Measurements from ENCODE around the gene GPR180. TPM values are rescaled to one million over a fixed set of nuclear protein-coding genes. Genes with fewer than 3 reads are reported as not detected.
A peak's percentile ranks its signal among the peaks of the same experiment; 100 is the strongest.

The GPR180 gene
- 1 to 10 TPM; 6.6 to 6.9 TPM for total RNA-seq
- polyA plus RNA-seq (2013, experiment 1 of 2): 5.3 TPM
- 5.4 TPM for polyA plus RNA-seq (2013, experiment 2 of 2)
- long read RNA-seq, experiment 1, full-length matches to known transcripts: 4 of 5 reads
- long read RNA-seq, experiment 1, partial matches to known transcripts: 0 of 5 reads
- long read RNA-seq, experiment 1, other reads (novel, unspliced or antisense): 1 of 5 reads
- long read RNA-seq, experiment 2, full-length matches to known transcripts: 23 of 35 reads
- long read RNA-seq, experiment 2, partial matches to known transcripts: 3 of 35 reads
- long read RNA-seq, experiment 2, other reads (novel, unspliced or antisense): 9 of 35 reads
- long read RNA-seq, experiment 3, full-length matches to known transcripts: 53 of 71 reads
- long read RNA-seq, experiment 3, partial matches to known transcripts: 1 of 71 reads
- long read RNA-seq, experiment 3, other reads (novel, unspliced or antisense): 17 of 71 reads
- long read RNA-seq, experiment 4, full-length matches to known transcripts: 7 of 13 reads
- long read RNA-seq, experiment 4, partial matches to known transcripts: 3 of 13 reads
- long read RNA-seq, experiment 4, other reads (novel, unspliced or antisense): 3 of 13 reads

DNA sequence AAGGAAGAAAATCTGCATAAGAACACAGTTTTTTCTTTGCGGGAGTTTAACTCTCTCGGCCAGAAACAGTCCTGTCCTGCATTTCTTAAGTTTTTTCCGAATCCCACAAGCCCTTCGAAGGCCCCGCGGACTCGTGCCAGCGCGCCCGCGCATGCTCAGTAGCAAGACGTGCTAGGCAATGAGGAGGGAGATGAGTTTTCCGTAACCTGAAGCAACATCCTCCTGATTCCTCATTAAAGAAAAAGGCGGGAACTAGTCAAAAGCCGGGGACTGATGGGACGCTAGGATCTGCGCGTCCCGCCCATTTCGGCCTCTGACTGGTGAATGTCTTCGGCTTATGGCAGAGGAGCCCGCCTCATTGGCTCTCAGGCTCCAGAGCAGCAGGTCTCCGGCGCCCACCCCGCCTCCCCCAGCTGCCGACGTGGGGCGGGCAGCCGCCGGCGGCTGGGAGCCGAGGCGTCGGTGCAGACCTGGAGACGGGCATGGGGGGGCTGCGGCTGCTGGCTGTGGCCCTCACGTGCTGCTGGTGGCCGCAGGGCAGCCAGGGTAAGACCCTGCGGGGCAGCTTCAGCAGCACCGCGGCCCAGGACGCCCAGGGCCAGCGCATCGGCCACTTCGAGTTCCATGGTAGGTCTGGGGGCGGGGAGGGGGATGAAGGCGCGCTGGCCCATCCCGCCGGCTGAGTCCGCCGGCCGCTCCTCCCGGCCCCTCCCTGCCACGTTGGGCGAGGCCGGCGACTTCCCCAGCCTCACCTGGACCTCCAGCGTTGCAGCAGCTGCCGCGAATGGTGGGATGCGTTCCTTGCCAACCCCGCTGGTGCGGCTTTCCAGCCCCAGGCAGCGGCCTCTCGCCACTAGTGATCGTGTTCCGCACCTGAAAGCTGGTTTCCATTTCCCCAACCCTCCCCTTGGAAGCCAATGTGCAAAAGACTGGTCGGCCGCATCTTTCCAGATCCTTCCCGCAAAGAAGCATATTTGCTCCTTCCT lies at the start of gene GPR180:
GPR180 (plus strand) TSS at position 412 of the 986 bp plus-strand sequence; CDS start at position 483, 71 bp downstream.
- peak within 1 kb of the TSS; percentile 79 for H3K9ac ChIP-seq (ENCODE audit: extremely low read depth, low read length, poor library complexity, severe bottlenecking)
- peaks cover 14% of the 10 kb centered on the region for H3K36me3 Mint-ChIP-seq (ENCODE audit: low read depth)

DNA sequence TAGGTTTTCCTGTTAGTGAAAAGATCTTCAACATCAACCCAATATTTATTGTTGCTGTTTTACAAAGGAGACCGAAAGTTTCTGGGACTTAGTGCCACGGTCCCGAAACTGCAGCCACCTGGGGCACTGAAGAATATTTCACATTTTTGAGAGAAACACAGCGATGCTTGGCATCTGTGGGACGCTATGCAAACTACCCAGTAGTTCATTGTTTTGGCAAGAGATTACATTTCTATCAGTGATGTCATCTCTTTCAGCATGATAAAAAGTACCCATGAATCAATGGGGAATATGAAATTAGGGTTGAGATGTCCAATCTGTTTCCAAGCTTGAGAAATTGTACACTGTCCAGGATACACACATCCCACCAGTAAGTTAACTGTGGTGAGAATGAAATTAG lies 49.6 kb upstream of the GPR180 start:
- H3K4me3 Mint-ChIP-seq: no peak overlapping the region
- peaks cover 9% of the 10 kb centered on the region for H3K27me3 Mint-ChIP-seq (ENCODE audit: insufficient read depth)
- no peak overlapping the region for H3K4me3 ChIP-seq (ENCODE audit: low read length)
- TF ChIP-seq, protein P1, sequence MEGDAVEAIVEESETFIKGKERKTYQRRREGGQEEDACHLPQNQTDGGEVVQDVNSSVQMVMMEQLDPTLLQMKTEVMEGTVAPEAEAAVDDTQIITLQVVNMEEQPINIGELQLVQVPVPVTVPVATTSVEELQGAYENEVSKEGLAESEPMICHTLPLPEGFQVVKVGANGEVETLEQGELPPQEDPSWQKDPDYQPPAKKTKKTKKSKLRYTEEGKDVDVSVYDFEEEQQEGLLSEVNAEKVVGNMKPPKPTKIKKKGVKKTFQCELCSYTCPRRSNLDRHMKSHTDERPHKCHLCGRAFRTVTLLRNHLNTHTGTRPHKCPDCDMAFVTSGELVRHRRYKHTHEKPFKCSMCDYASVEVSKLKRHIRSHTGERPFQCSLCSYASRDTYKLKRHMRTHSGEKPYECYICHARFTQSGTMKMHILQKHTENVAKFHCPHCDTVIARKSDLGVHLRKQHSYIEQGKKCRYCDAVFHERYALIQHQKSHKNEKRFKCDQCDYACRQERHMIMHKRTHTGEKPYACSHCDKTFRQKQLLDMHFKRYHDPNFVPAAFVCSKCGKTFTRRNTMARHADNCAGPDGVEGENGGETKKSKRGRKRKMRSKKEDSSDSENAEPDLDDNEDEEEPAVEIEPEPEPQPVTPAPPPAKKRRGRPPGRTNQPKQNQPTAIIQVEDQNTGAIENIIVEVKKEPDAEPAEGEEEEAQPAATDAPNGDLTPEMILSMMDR (conservative IDR thresholded peaks at IDR 0.05): no peak
- H3K36me3 ChIP-seq (ENCODE audit: control insufficient read depth, insufficient read depth, low read length): no peaks in the 10 kb centered on the region
- H3K9me3 ChIP-seq (ENCODE audit: control insufficient read depth, low read length): no peaks in the 10 kb centered on the region
- H3K27me3 ChIP-seq (ENCODE audit: control insufficient read depth, insufficient read depth, low read length, poor library complexity, severe bottlenecking): no peaks in the 10 kb centered on the region
- no peaks in the 10 kb centered on the region for H3K9me3 Mint-ChIP-seq
- no peak overlapping the region for H3K27ac ChIP-seq (ENCODE audit: low read depth, low read length)
- peaks cover 8% of the 10 kb centered on the region for H3K4me1 ChIP-seq (ENCODE audit: control insufficient read depth, insufficient read depth, low read length)
- WGBS, 2 experiments (ENCODE audit: insufficient coverage in 1 of 2, insufficient read length in 1 of 2): 91 to 95% methylated on average over 5 of the region's 5 CpGs
- H3K27ac Mint-ChIP-seq: no peak overlapping the region
- no peaks in the 10 kb centered on the region for H3K4me1 Mint-ChIP-seq
- no peaks in the 10 kb centered on the region for H3K36me3 Mint-ChIP-seq (ENCODE audit: low read depth)
- H3K9ac ChIP-seq (ENCODE audit: extremely low read depth, low read length, poor library complexity, severe bottlenecking): no peak overlapping the region
- no peak for DNase-seq

More for the DNA sequence above, at the start of gene GPR180:
- H3K4me1 Mint-ChIP-seq: peaks cover 6% of the 10 kb centered on the region
- H3K4me3 ChIP-seq (ENCODE audit: low read length): peak within 1 kb of the TSS; percentile 96
- DNase-seq: peak; percentile 98
- peak within 1 kb of the TSS; percentile 83 for H3K4me3 Mint-ChIP-seq
- TF ChIP-seq, protein P1 (conservative IDR thresholded peaks at IDR 0.05): no peak
- peaks cover 4% of the 10 kb centered on the region for H3K9me3 ChIP-seq (ENCODE audit: control insufficient read depth, low read length)
- 1 to 2% methylated on average over 40 to 71 of the region's 71 CpGs for WGBS, 2 experiments (ENCODE audit: insufficient coverage in 1 of 2, insufficient read length in 1 of 2)
- H3K4me1 ChIP-seq (ENCODE audit: control insufficient read depth, insufficient read depth, low read length): no peaks in the 10 kb centered on the region
- H3K36me3 ChIP-seq (ENCODE audit: control insufficient read depth, insufficient read depth, low read length): peaks cover 18% of the 10 kb centered on the region
- H3K27me3 ChIP-seq (ENCODE audit: control insufficient read depth, insufficient read depth, low read length, poor library complexity, severe bottlenecking): no peaks in the 10 kb centered on the region
- H3K27ac Mint-ChIP-seq: peak within 1 kb of the TSS; percentile 93
- peaks cover 15% of the 10 kb centered on the region for H3K9me3 Mint-ChIP-seq
- H3K27me3 Mint-ChIP-seq (ENCODE audit: insufficient read depth): peaks cover 20% of the 10 kb centered on the region
- H3K27ac ChIP-seq (ENCODE audit: low read depth, low read length): peak within 1 kb of the TSS; percentile 72

DNA sequence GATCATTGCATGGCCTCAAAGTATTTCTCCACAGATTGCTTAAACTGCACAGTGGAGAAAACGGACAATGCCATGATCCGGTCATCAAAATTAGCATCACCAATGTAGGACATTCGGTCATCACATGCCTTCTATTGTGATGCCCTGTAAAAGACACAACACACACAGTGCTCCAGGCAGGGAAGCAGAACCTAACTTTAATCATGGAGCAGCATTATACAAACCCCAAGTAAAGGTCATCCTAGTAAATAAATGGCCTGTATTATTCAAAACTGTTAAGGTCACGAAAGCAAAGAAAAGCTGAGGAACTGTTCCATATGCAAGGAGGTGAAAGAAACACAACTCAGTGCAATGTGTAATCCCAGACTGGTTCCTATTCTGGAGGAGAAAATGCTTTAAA lies 47.9 kb upstream of the GPR180 start:
- TF ChIP-seq, protein P1 (conservative IDR thresholded peaks at IDR 0.05): no peak
- DNase-seq: no peak
- Histone ChIP-seq H3K27ac (ENCODE audit: low read depth, low read length) (no peak overlapping the region), H3K4me3 (ENCODE audit: low read length) (no peak overlapping the region), H3K9me3 (ENCODE audit: control insufficient read depth, low read length) (no peaks in the 10 kb centered on the region), H3K9ac (ENCODE audit: extremely low read depth, low read length, poor library complexity, severe bottlenecking) (no peak overlapping the region), H3K4me1 (ENCODE audit: control insufficient read depth, insufficient read depth, low read length) (no peaks in the 10 kb centered on the region), H3K36me3 (ENCODE audit: control insufficient read depth, insufficient read depth, low read length) (no peaks in the 10 kb centered on the region), H3K27me3 (ENCODE audit: control insufficient read depth, insufficient read depth, low read length, poor library complexity, severe bottlenecking) (no peaks in the 10 kb centered on the region)
- Mint-ChIP-seq H3K36me3 (ENCODE audit: low read depth) (no peaks in the 10 kb centered on the region), H3K9me3 (no peaks in the 10 kb centered on the region), H3K4me3 (no peak overlapping the region), H3K4me1 (no peaks in the 10 kb centered on the region), H3K27ac (no peak overlapping the region), H3K27me3 (ENCODE audit: insufficient read depth) (peaks cover 9% of the 10 kb centered on the region)
- WGBS, 2 experiments (ENCODE audit: insufficient coverage in 1 of 2, insufficient read length in 1 of 2): 92 to 94% methylated on average over 4 of the region's 4 CpGs

Data from endodermal cell (in vitro differentiated cells).